OCI-LY1 (cell line): Measurements from ENCODE around the gene WDFY4.
"Not testable (repeated sequence)": the region's sequence is repeated elsewhere in the genome, so short reads cannot be mapped to it uniquely, and the experiment has no call there.

Source experiments
- H2AFZ ChIP-seq: fragments of 200-600 bp; sonication (generic), shearing (Covaris generic); 2 replicates; pipeline ENCODE4 v1.6.0; 2014; ENCODE audit warnings: antibody characterized with exemption, mild to moderate bottlenecking, low read length
- H3F3A ChIP-seq: fragments of 200-600 bp; sonication (generic), shearing (Covaris generic); 2 replicates; pipeline ENCODE4 v1.6.0; 2014; ENCODE audit warnings: mild to moderate bottlenecking, antibody characterized with exemption, low read length, moderate library complexity; ENCODE audit not compliant: insufficient read depth
- H3K27ac ChIP-seq: fragments of 200-600 bp; sonication (generic); 2 replicates; pipeline ENCODE4 v1.5.1; 2014; ENCODE audit warnings: low read length, mixed run types, mild to moderate bottlenecking, low read depth; ENCODE audit not compliant: poor library complexity, severe bottlenecking
- H3K27me3 ChIP-seq: fragments of 200-600 bp; sonication (generic); 2 replicates; pipeline ENCODE4 v1.6.0; 2014; ENCODE audit warnings: antibody characterized with exemption, mild to moderate bottlenecking, low read length, moderate library complexity; ENCODE audit not compliant: insufficient read depth
- H3K36me3 ChIP-seq: fragments of 200-600 bp; sonication (generic); 2 replicates; pipeline ENCODE4 v1.6.1; 2014; ENCODE audit warnings: mild to moderate bottlenecking, antibody characterized with exemption, low read length, moderate library complexity, mixed read lengths; ENCODE audit not compliant: insufficient read depth
- H3K4me1 ChIP-seq: fragments of 200-600 bp; sonication (generic); 2 replicates; pipeline ENCODE4 v1.5.1; 2014; ENCODE audit warnings: mild to moderate bottlenecking, low read length, moderate library complexity; ENCODE audit not compliant: insufficient read depth, severe bottlenecking
- H3K4me2 ChIP-seq: fragments of 200-600 bp; sonication (generic), shearing (Covaris generic); 2 replicates; pipeline ENCODE4 v1.6.1; 2014; ENCODE audit warnings: low read length
- H3K4me3 ChIP-seq: fragments of 200-600 bp; sonication (generic); 2 replicates; pipeline ENCODE4 v1.5.1; 2014; ENCODE audit warnings: low read length, low read depth, mild to moderate bottlenecking, mixed read lengths; ENCODE audit not compliant: poor library complexity, severe bottlenecking
- H3K79me2 ChIP-seq: fragments of 200-600 bp; shearing (Covaris generic); 2 replicates; pipeline ENCODE4 v1.6.1; 2016; ENCODE audit warnings: mixed run types, low read length, mixed read lengths; ENCODE audit not compliant: insufficient read depth
- H3K9ac ChIP-seq: fragments of 200-600 bp; sonication (generic), shearing (Covaris generic); 2 replicates; pipeline ENCODE4 v1.6.1; 2014; ENCODE audit warnings: mild to moderate bottlenecking, low read length, mixed read lengths
- H3K9me2 ChIP-seq: fragments of 200-600 bp; sonication (generic), shearing (Covaris generic); 2 replicates; pipeline ENCODE4 v1.6.1; 2014; ENCODE audit warnings: low read depth, mild to moderate bottlenecking, low read length, mixed read lengths
- H3K9me3 ChIP-seq: fragments of 200-600 bp; shearing (Covaris generic); 2 replicates; pipeline ENCODE4 v1.6.1; 2014; ENCODE audit warnings: low read length, mixed read lengths
- H4K20me1 ChIP-seq: fragments of 200-600 bp; sonication (generic), shearing (Covaris generic); 2 replicates; pipeline ENCODE4 v1.6.0; 2016; ENCODE audit warnings: mild to moderate bottlenecking, low read length; ENCODE audit not compliant: insufficient read depth
- EZH2 ChIP-seq: fragments of 200-600 bp; sonication (generic), shearing (Covaris generic); IDR thresholded peaks from 2 replicates; pipeline ENCODE4 v1.8.0; 2017; ENCODE audit warnings: borderline replicate concordance, mixed run types, mild to moderate bottlenecking, antibody characterized with exemption, low read length, moderate library complexity, mixed read lengths
- TF ChIP-seq, protein P1 (sequence below): fragments of 200-600 bp; sonication (generic), shearing (Covaris generic); IDR thresholded peaks from 2 replicates; pipeline ENCODE4 v1.5.1; 2017; ENCODE audit warnings: mild to moderate bottlenecking, antibody characterized with exemption, low read length, moderate library complexity, mixed read lengths

WDFY4 gene

GRCh38 chr10:48640326-48640725, 44.3 kb upstream of the WDFY4 start:
- H3K4me1 ChIP-seq, result no peaks in the 10 kb centered on the region
- no peaks in the 10 kb centered on the region for H3F3A ChIP-seq
- H3K9ac ChIP-seq, result no peak overlapping the region
- no peak for TF ChIP-seq EZH2
- TF ChIP-seq, protein P1, sequence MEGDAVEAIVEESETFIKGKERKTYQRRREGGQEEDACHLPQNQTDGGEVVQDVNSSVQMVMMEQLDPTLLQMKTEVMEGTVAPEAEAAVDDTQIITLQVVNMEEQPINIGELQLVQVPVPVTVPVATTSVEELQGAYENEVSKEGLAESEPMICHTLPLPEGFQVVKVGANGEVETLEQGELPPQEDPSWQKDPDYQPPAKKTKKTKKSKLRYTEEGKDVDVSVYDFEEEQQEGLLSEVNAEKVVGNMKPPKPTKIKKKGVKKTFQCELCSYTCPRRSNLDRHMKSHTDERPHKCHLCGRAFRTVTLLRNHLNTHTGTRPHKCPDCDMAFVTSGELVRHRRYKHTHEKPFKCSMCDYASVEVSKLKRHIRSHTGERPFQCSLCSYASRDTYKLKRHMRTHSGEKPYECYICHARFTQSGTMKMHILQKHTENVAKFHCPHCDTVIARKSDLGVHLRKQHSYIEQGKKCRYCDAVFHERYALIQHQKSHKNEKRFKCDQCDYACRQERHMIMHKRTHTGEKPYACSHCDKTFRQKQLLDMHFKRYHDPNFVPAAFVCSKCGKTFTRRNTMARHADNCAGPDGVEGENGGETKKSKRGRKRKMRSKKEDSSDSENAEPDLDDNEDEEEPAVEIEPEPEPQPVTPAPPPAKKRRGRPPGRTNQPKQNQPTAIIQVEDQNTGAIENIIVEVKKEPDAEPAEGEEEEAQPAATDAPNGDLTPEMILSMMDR, result no peak
- H3K27ac ChIP-seq, result no peak overlapping the region
- no peaks in the 10 kb centered on the region for H3K9me3 ChIP-seq
- H3K9me2 ChIP-seq, result no peaks in the 10 kb centered on the region
- no peak overlapping the region for H3K4me2 ChIP-seq
- no peaks in the 10 kb centered on the region for H4K20me1 ChIP-seq
- H3K27me3 ChIP-seq, result no peaks in the 10 kb centered on the region
- H2AFZ ChIP-seq, result no peak overlapping the region
- no peak overlapping the region for H3K4me3 ChIP-seq
- H3K36me3 ChIP-seq, result no peaks in the 10 kb centered on the region
- H3K79me2 ChIP-seq, result no peaks in the 10 kb centered on the region

GRCh38 chr10:48641099-48641690, 43.5 kb upstream of the WDFY4 start:
- H3K79me2 ChIP-seq, H3K4me2 ChIP-seq, H3K9ac ChIP-seq: not testable (repeated sequence)

DNA sequence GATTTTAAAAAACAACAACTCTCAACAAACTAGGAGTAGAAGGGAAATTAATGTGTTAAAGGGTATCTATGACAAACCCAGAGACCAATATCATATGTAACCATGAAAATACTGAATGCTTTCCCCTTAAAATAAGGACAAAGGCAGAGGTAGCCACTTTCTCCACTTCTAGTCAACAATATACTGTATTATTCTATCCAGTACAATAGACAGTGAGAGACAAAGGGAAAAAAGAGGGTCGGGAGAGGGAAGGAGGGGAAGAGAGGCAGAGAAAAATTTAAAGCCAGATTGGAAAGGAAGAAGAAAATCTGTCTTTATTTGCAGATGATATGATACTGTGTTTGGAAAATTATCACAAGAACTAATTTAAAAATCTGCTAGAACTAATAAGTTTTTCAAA, 39.1 kb upstream of the WDFY4 start:
- H3K4me2 ChIP-seq, result no peak overlapping the region
- H3K4me3 ChIP-seq, result no peak overlapping the region
- H3K4me1 ChIP-seq, result no peaks in the 10 kb centered on the region
- H3F3A ChIP-seq, result no peaks in the 10 kb centered on the region
- TF ChIP-seq, protein P1, result no peak
- TF ChIP-seq EZH2, result no peak
- no peaks in the 10 kb centered on the region for H3K27me3 ChIP-seq
- H3K9ac ChIP-seq, result no peak overlapping the region
- no peak overlapping the region for H2AFZ ChIP-seq
- H3K27ac ChIP-seq, result no peak overlapping the region
- H3K79me2 ChIP-seq, result no peaks in the 10 kb centered on the region
- H3K9me3 ChIP-seq, result no peaks in the 10 kb centered on the region
- H3K9me2 ChIP-seq, result no peaks in the 10 kb centered on the region
- no peaks in the 10 kb centered on the region for H4K20me1 ChIP-seq
- H3K36me3 ChIP-seq, result no peaks in the 10 kb centered on the region

More at GRCh38 chr10:48641099-48641690, 43.5 kb upstream of the WDFY4 start:
- not testable (repeated sequence) for H3K9me2 ChIP-seq, H3K36me3 ChIP-seq, H4K20me1 ChIP-seq, H3K9me3 ChIP-seq, H3K27me3 ChIP-seq, H3K27ac ChIP-seq, H3K4me3 ChIP-seq, H3F3A ChIP-seq, H3K4me1 ChIP-seq, H2AFZ ChIP-seq

DNA sequence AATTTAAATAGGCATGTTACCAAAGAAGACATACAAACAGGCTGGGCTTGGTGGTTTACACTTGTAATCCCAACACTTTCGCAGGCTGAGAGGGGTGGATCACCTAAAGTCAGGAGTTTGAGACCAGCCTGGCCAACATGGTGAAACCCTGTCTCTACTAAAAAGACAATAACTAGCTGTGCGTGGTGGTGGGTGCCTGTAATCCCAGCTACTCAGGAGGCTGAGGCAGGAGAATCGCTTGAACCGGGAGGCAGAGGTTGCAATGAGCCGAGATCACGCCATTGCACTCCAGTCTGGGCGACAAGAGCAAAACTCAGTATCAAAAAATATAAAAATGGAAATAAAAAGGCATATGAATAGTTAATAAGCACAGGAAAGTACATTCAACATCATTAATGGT, 37.6 kb upstream of the WDFY4 start:
- H4K20me1 ChIP-seq, H3K36me3 ChIP-seq, H3K27me3 ChIP-seq, H3K4me1 ChIP-seq, H3K9me3 ChIP-seq, H2AFZ ChIP-seq, H3K79me2 ChIP-seq, H3K4me2 ChIP-seq, H3K9ac ChIP-seq, H3K27ac ChIP-seq, H3F3A ChIP-seq, H3K9me2 ChIP-seq, H3K4me3 ChIP-seq: not testable (repeated sequence)
